HepG2 (cell line): Measurements from ENCODE around the gene DOCK1. TPM values are rescaled to one million over a fixed set of nuclear protein-coding genes. Genes with fewer than 3 reads are reported as not detected.

Experiments
- ATAC-seq: fragments of 200-7000 bp; cut with Tn5 transposase; 3 replicates; pipeline ENCODE4 v1.9.1; 2020; ENCODE audit warnings: mild to moderate bottlenecking, moderate library complexity
- BruUV-seq: library from RNA; stranded (reverse); fragments of 400-500 nt; replicated peaks from 2 replicates; lab custom pipeline; 2021; lab: Mats Ljungman, UMichigan
- CTCF ChIA-PET: fragments of 300-600 bp; formaldehyde crosslinking; extraction: SDS; loops from one replicate; lab custom pipeline; 2021; ENCODE audit warnings: low total read pairs, inconsistent platforms, low intra/inter-chr PET ratio; lab: Yijun Ruan, JAX
- POLR2A ChIA-PET: fragments of 350-600 bp; sonication (Branson Sonifier 250); formaldehyde crosslinking; loops from one replicate; lab custom pipeline; 2020; ENCODE audit warnings: antibody characterized with exemption, inconsistent platforms; lab: Yijun Ruan, JAX
- DNase-seq: peaks from one replicate; pipeline ENCODE4 v3.0.0-alpha.2; 2015; ENCODE audit warnings: low spot score
- FAIRE-seq: peaks from 3 replicates; lab custom pipeline; 2011; peaks lifted over from hg19 to GRCh38; lab: Jason Lieb, UNC
- H2AFZ ChIP-seq: one replicate; pipeline ENCODE4 v1.6.1; 2011; ENCODE audit warnings: low read length, inconsistent platforms
- H3K27ac ChIP-seq: fragments of 300-600 bp; 3 replicates; pipeline ENCODE4 v1.8.0; 2011; ENCODE audit warnings: mixed run types, mild to moderate bottlenecking, mixed read lengths, low read length, inconsistent platforms; ENCODE audit not compliant: insufficient read depth; ENCODE audit errors: extremely low read length
- H3K27me3 ChIP-seq, 2 experiments: fragments of 200-600 bp in 1 of 2; 2 replicates in 1 of 2; 3 replicates in 1 of 2; pipeline versions ENCODE4 v1.6.0 to v1.8.0; 2011; ENCODE audit warnings: low read length in 2 of 2, mild to moderate bottlenecking in 2 of 2, moderate library complexity in 2 of 2, inconsistent platforms in 1 of 2; ENCODE audit not compliant: insufficient read depth in 2 of 2, control insufficient read depth in 1 of 2
- H3K36me3 ChIP-seq, 2 experiments: fragments of 200-600 bp in 1 of 2; replicated peaks in 1 of 2; 2 replicates in 1 of 2; 3 replicates in 1 of 2; pipeline versions ENCODE4 v1.5.1 to v1.8.0; 2011; ENCODE audit warnings: low read length in 2 of 2, inconsistent platforms in 1 of 2; ENCODE audit not compliant: insufficient read depth in 2 of 2, control insufficient read depth in 1 of 2
- H3K4me1 ChIP-seq: 2 replicates; pipeline ENCODE4 v1.5.1; 2012; ENCODE audit warnings: low read length, inconsistent platforms; ENCODE audit not compliant: insufficient read depth
- H3K4me2 ChIP-seq: 2 replicates; pipeline ENCODE4 v1.6.0; 2011; ENCODE audit warnings: low read depth, low read length, inconsistent platforms
- H3K4me3 ChIP-seq, 3 experiments: fragments of 200-600 bp in 1 of 3; sonication (generic), shearing (Covaris generic) in 1 of 3; replicated peaks in 1 of 3; 2 replicates each; pipeline ENCODE4 v1.5.1; 2011 to 2016; ENCODE audit warnings: low read length in 3 of 3, inconsistent platforms in 2 of 3, low read depth in 2 of 3, mild to moderate bottlenecking in 2 of 3, control low read depth in 1 of 3, mixed read lengths in 1 of 3; ENCODE audit not compliant: insufficient read depth in 1 of 3
- H3K79me2 ChIP-seq: one replicate; pipeline ENCODE4 v1.6.1; 2011; ENCODE audit warnings: low read length, inconsistent platforms; ENCODE audit not compliant: insufficient read depth
- H3K9ac ChIP-seq: 2 replicates; pipeline ENCODE4 v1.6.0; 2011; ENCODE audit warnings: mild to moderate bottlenecking, low read depth, low read length, inconsistent platforms; ENCODE audit not compliant: insufficient read depth
- H3K9me3 ChIP-seq: 2 replicates; pipeline ENCODE4 v1.5.1; 2012; ENCODE audit warnings: mild to moderate bottlenecking, low read length
- H4K20me1 ChIP-seq: 2 replicates; pipeline ENCODE4 v1.6.0; 2011; ENCODE audit warnings: inconsistent platforms, mild to moderate bottlenecking, low read length, moderate library complexity; ENCODE audit not compliant: insufficient read depth
- CHD4 ChIP-seq: fragments of 200-600 bp; sonication (generic); IDR thresholded peaks from 2 replicates; pipeline ENCODE4 v1.7.0; 2017; ENCODE audit warnings: mild to moderate bottlenecking, low read length, borderline replicate concordance
- HDAC1 ChIP-seq: sonication (generic); formaldehyde crosslinking; IDR thresholded peaks from 2 replicates; pipeline ENCODE4 v1.5.1; 2020; ENCODE audit warnings: mild to moderate bottlenecking, missing genetic modification reagents
- IKZF5 ChIP-seq: IDR thresholded peaks from 2 replicates; pipeline ENCODE4 v1.6.1; 2018; ENCODE audit warnings: missing genetic modification reagents, mild to moderate bottlenecking, missing compliant biosample characterization
- MXD1 ChIP-seq: sonication (generic); formaldehyde crosslinking; IDR thresholded peaks from 2 replicates; pipeline ENCODE4 v1.4.0; 2020; ENCODE audit warnings: mild to moderate bottlenecking, missing genetic modification reagents
- SIX1 ChIP-seq: sonication (generic); formaldehyde crosslinking; IDR thresholded peaks from 2 replicates; pipeline ENCODE4 v1.4.0; 2020; ENCODE audit warnings: missing genetic modification reagents, borderline replicate concordance
- SMC3 ChIP-seq: IDR thresholded peaks from 2 replicates; pipeline ENCODE4 v1.6.1; 2011; ENCODE audit warnings: low read length, improper control_type of control experiment
- YEATS2 ChIP-seq: sonication (generic); formaldehyde crosslinking; IDR thresholded peaks from 2 replicates; pipeline ENCODE4 v1.4.0; 2020; ENCODE audit warnings: missing genetic modification reagents, borderline replicate concordance
- ZBTB3 ChIP-seq: sonication (generic); formaldehyde crosslinking; IDR thresholded peaks from 2 replicates; pipeline ENCODE4 v1.4.0; 2020; ENCODE audit warnings: low read depth, mild to moderate bottlenecking, moderate library complexity, missing genetic modification reagents, borderline replicate concordance
- ZBTB8A ChIP-seq: sonication (generic); formaldehyde crosslinking; IDR thresholded peaks from 2 replicates; pipeline ENCODE4 v1.4.0; 2020; ENCODE audit warnings: mild to moderate bottlenecking, low read depth, missing genetic modification reagents, borderline replicate concordance
- ZNF790 ChIP-seq: sonication (generic); formaldehyde crosslinking; IDR thresholded peaks from 2 replicates; pipeline ENCODE4 v1.8.0; 2022; ENCODE audit warnings: missing genetic modification reagents, mild to moderate bottlenecking, borderline replicate concordance
- WGBS: methylation state at CpG from one replicate; pipeline ENCODE4 v1.1.6; 2017; ENCODE audit warnings: low lambda C conversion rate; 5-methylcytosine and 5-hydroxymethylcytosine counted together
- in situ Hi-C: cut with HindIII; loops from 2 replicates; pipeline ENCODE4 v1.10.0; 2017; ENCODE audit warnings: low pct_unique_long_range_greater_than_20kb; ENCODE audit not compliant: extremely low pct_ligation_motif_present
- intact Hi-C: fragments of 100-400 bp; cut with micrococcal nuclease; formaldehyde crosslinking; loops from one replicate; pipeline ENCODE4 v1.10.0; 2022; ENCODE audit not compliant: unreplicated experiment
- polyA plus RNA-seq, 8 experiments: library from polyadenylated mRNA; depleted of rRNA in 3 of 8; stranded (reverse) in 7 of 8; unstranded in 1 of 8; fragments of >200 nt; fragmentation: Illumina TruSeq in 4 of 8; extraction: Trizol in 4 of 8; gene quantifications; 2 replicates each; pipeline versions ENCODE4 v1.2.1 to v1.2.3, GENCODE V29; 2011 to 2016; ENCODE audit warnings: low read depth in 4 of 8, missing spikeins in 1 of 8, mixed read lengths in 1 of 8; ENCODE audit not compliant: insufficient read depth in 1 of 8
- total RNA-seq, 5 experiments: library from RNA; depleted of rRNA; stranded (reverse); fragments of >200 nt; fragmentation: Illumina TruSeq; extraction: Trizol; gene quantifications; 2 replicates each; pipeline ENCODE4 v1.2.3, GENCODE V29; 2016; ENCODE audit warnings: low read depth in 1 of 5
- TF ChIP-seq, protein P1 (sequence below): sonication (generic); formaldehyde crosslinking; IDR thresholded peaks from 2 replicates; pipeline ENCODE4 v1.4.0; 2020; ENCODE audit warnings: low read depth, missing genetic modification reagents

The DOCK1 gene
- total and polyA plus RNA-seq, 2 of the 13 experiments (the other 11 are each of a cell fraction or from before 2014, with no cell fraction given): 8.3 to 25.5 TPM

- WGBS: 92% methylated on average over 2 of the region's 2 CpGs
- no peaks in the 10 kb centered on the region for H3K27me3 ChIP-seq
- no peaks in the 10 kb centered on the region for H3K9me3 ChIP-seq
- TF ChIP-seq, protein P1, sequence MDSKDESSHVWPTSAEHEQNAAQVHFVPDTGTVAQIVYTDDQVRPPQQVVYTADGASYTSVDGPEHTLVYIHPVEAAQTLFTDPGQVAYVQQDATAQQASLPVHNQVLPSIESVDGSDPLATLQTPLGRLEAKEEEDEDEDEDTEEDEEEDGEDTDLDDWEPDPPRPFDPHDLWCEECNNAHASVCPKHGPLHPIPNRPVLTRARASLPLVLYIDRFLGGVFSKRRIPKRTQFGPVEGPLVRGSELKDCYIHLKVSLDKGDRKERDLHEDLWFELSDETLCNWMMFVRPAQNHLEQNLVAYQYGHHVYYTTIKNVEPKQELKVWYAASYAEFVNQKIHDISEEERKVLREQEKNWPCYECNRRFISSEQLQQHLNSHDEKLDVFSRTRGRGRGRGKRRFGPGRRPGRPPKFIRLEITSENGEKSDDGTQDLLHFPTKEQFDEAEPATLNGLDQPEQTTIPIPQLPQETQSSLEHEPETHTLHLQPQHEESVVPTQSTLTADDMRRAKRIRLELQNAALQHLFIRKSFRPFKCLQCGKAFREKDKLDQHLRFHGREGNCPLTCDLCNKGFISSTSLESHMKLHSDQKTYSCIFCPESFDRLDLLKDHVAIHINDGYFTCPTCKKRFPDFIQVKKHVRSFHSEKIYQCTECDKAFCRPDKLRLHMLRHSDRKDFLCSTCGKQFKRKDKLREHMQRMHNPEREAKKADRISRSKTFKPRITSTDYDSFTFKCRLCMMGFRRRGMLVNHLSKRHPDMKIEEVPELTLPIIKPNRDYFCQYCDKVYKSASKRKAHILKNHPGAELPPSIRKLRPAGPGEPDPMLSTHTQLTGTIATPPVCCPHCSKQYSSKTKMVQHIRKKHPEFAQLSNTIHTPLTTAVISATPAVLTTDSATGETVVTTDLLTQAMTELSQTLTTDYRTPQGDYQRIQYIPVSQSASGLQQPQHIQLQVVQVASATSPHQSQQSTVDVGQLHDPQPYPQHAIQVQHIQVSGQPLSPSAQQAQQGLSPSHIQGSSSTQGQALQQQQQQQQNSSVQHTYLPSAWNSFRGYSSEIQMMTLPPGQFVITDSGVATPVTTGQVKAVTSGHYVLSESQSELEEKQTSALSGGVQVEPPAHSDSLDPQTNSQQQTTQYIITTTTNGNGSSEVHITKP (CRISPR knock-in tag): no peak
- TF ChIP-seq, all 625 proteins: peak for 0
- ChIA-PET POLR2A (no interaction called here), CTCF (no interaction called here)
- BruUV-seq: no TSS peak
- no peaks in the 10 kb centered on the region for H3K4me1 ChIP-seq
- no peak overlapping the region for H3K4me3 ChIP-seq
- H3K9ac ChIP-seq: no peak overlapping the region
- in situ Hi-C loops: no loop called here
- H4K20me1 ChIP-seq: no peaks in the 10 kb centered on the region
- no peak for ATAC-seq
- DNase-seq: no peak
- no peak for FAIRE-seq
- no peak overlapping the region for H2AFZ ChIP-seq
- H3K27ac ChIP-seq: no peak overlapping the region
- H3K36me3 ChIP-seq: 0 out of 5 replicates have a peak, but pooled peaks cover 0 to 1% of the 10 kb centered on the region in 2 experiments
- no peak overlapping the region for H3K4me2 ChIP-seq
- no peaks in the 10 kb centered on the region for H3K79me2 ChIP-seq
- intact Hi-C loops: no loop called here
Observed at GRCh38 chr10:127207081-127207480, 301.9 kb downstream of the DOCK1 start.

DNA sequence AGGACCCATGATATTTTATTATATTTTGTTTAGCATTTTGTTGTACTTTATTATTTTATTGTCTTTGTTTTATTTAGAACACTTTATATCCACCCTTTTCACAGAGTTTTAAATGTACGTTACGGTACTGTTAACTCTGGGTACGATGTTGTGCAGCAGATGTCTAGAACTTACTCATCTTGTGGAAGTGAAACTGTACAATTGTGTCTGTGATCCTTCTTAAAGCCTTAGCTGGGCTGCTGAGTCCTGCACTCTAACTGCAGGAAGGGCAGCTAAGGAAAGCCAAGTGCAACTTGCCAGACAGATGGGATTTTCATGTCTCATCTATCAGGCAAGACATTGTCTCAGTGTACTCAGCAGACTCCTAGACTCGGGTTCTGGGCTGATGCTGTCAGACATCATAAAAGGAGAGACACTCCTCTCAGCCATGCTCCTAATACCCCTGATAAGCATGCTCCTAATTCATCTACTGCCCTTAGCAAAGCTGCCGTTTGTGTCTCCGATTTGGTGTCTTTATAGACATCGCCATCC is 305.8 kb downstream of the DOCK1 start:
- intact Hi-C loops: no loop called here
- no peaks in the 10 kb centered on the region for H3K36me3 ChIP-seq
- no peaks in the 10 kb centered on the region for H4K20me1 ChIP-seq
- H3K4me2 ChIP-seq: no peak overlapping the region
- in situ Hi-C loops: no loop called here
- H3K79me2 ChIP-seq: no peaks in the 10 kb centered on the region
- POLR2A ChIA-PET: no interaction called here
- no peak overlapping the region for H3K27ac ChIP-seq
- WGBS: 98% methylated on average over 7 of the region's 7 CpGs
- FAIRE-seq: no peak
- H2AFZ ChIP-seq: no peak overlapping the region
- H3K4me3 ChIP-seq: no peak overlapping the region
- no TSS peak for BruUV-seq
- H3K27me3 ChIP-seq: no peaks in the 10 kb centered on the region
- no peaks in the 10 kb centered on the region for H3K4me1 ChIP-seq
- no peak for ATAC-seq
- no peak for DNase-seq
- no peak overlapping the region for H3K9ac ChIP-seq
- CTCF ChIA-PET: no interaction called here
- H3K9me3 ChIP-seq: no peaks in the 10 kb centered on the region
- TF ChIP-seq HDAC1 (no peak), ZBTB8A (CRISPR knock-in tag) (no peak), SIX1 (CRISPR knock-in tag) (no peak), MXD1 (CRISPR knock-in tag) (no peak), CHD4 (no peak), SMC3 (no peak), YEATS2 (CRISPR knock-in tag) (no peak), ZBTB3 (CRISPR knock-in tag) (no peak), IKZF5 (CRISPR knock-in tag) (no peak), ZNF790 (CRISPR knock-in tag) (no peak)
